Dermis blood vessel endothelial cell (primary cell): ENCODE measurements around the gene SLC6A12. TPM values are rescaled to one million over a fixed set of nuclear protein-coding genes. Genes with fewer than 3 reads are reported as not detected.
"Not testable (repeated sequence)": the region's sequence is repeated elsewhere in the genome, so short reads cannot be mapped to it uniquely, and the experiment has no call there.

ENCODE experiments used
- DNase-seq: peaks from one replicate; pipeline ENCODE4 v3.0.0; 2010
- total RNA-seq: library from RNA; depleted of rRNA; stranded (reverse); fragments of >200 nt; gene quantifications from 2 replicates; pipeline ENCODE4 v1.2.3, GENCODE V29; 2014

SLC6A12 gene
- 0.34 TPM in 1 of 2 replicates, not detected in the other for total RNA-seq

- no peak for DNase-seq
Measured at GRCh38 chr12:214003-214741, at the start of gene SLC6A12. TSS of gene SLC6A12 (minus strand) at chr12:214157. CDS start at chr12:209986, 4,171 bp downstream.

DNA sequence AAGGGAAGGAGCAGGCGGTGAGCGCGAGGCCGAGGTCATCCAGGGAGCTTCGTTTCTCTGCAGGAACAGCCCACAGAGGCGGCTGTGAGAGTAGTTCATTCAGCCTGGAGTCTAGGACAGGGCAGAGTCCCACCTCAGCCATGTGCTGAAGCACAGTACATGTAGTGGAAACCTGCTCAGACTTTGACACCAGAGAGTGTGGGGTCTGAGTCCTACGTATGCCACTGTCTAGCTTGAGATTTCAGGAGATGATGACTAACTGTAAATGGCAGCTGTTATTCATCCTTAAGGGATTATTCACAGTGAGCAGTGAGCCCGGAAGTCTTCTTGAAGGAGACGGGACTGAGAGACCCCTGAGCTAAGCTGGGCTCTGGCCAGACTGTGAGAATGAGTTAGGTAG, 49.6 kb upstream of the SLC6A12 start:
- DNase-seq: no peak

DNA sequence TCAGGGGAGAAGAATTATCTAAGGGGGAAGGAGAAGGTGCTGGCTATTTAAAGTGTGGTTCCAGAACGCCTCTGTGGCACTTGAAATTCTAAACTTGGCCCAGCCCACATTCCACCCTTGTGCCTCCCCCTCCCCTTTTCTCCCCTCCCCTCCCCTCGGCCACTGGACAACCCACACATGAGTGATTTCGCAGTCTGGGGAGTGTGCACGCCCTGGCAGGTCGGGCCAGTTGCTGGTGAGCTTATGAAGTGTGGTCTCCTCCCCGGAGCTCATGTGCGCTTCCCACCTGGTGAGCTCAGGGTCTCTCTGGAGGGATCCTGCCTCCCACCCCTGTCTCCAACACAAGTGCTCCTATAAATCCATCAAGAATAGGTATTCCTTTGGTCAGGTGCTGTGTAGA, 48.9 kb upstream of the SLC6A12 start, which contains the start of gene SLC6A13:
Gene SLC6A13 (minus strand): TSS at position 20 of the 400 bp plus-strand sequence. CDS start 2,784 bp downstream, outside the sequence.
- DNase-seq: no peak

DNA sequence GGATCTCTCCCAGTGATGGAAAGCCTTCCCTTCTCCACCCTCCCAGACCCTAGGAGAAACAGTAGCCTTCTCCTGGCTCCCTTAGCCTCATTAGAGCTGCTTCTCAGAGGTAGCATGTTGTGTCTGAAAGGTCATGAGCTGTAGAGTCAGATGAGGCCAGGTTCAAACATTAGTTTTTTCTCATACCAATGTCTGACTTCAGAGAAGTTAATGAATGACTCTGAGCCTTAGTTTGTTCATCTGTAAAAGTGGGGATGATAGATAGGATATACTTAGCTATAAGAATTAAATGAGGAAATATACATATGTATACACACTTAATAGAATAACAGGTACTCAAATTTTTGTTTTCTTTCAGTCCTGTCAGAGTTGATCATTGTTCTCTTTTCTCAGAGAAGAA, 48.2 kb upstream of the SLC6A12 start:
- no peak for DNase-seq

DNA sequence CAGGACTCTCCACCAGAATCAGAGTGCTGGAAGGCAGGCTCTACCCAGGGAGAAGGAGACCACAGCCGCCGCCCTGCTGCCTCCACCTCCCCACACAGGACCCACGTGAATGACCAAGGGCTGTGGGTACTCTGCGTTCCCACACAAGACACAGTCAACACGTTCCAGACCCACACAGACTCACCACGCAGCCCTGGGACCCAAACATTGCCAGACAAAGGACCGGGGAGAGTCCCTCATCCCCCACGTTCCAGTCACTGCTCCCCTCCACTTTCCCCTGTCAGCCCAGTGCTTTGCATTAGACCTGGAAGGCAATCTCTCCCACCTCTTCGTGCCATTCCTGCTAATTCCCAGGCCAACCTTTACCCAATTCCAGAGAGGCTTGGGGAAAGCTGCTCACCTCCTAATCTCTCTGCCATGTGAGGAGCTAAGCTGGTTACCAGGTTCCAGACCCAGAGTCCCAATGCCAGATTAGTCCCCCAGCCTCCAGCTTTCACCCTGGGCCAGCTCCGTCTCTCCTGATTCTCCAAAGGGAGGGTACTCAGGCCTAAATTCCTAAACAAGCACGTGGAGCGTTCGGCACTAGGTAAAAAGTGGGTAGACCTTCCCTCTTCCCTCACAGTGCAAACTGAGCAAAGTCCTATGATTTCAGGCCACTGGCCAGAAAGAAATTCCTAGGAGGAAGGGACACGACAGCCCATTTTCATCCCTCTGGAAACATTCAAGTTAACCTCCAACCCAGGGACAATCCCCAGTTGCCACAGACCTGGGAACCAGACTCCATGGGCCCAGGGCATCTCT, 43.8 kb upstream of the SLC6A12 start:
- no peak for DNase-seq

DNA sequence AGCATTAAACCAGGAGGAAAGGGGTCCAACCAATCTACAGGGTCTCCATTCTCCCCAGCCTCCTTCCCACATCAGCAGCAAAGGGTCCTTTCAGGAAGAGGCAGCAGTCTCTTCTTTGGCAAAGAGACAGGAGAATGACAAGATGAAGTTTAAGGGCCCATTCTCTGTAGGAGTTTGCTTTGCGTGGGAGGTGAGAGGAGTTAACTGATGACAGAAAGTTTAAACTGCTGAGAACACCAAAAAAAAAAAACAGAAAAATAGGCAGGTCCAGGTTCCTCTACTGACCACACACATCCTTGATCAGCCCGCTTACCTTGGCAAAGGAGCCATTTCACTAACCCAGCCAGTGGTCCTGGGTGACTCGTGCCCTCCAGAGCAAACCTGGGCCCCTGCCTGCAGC, 43.0 kb upstream of the SLC6A12 start:
- no peak for DNase-seq

GRCh38 chr12:256225-256624, 42.3 kb upstream of the SLC6A12 start:
- DNase-seq: no peak

GRCh38 chr12:254912-255311, 41.0 kb upstream of the SLC6A12 start:
- DNase-seq: no peak

- no peak for DNase-seq
Measured at GRCh38 chr12:254039-254438, 40.1 kb upstream of the SLC6A12 start.

DNA sequence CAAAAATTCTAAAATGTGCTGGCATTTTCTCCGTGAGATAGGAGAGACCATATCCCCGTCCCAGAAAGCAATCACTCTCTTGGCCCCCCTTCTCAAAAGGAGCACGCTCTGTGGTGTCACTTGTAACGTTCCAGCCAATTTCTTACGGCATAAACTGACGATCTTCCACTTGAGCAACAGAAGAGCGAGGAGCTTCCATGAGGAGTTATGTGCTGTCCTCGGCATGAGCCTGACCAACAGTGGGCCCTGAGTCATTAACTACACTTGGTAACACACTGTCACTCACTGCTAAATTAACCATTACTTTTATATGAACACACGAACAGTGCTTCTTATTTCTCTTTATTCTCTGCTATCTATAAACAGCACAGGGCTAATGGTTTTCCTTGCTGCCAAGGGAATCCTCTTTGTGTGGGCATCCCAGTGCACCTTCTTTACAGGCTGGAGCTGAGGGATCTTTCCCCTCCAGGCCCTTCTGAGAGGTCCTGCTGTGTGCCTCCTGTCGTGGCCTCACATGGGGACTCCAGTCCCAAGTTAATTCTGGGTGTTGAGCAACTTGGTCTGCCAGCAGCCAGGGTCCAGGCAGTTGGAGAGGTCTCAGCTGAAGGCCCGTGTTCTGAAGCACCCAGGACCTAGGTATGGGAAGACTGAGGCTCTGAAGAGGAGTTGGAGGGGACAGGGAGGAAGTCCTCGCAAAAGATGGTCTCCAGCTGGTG, 39.3 kb upstream of the SLC6A12 start:
- DNase-seq: no peak

DNA sequence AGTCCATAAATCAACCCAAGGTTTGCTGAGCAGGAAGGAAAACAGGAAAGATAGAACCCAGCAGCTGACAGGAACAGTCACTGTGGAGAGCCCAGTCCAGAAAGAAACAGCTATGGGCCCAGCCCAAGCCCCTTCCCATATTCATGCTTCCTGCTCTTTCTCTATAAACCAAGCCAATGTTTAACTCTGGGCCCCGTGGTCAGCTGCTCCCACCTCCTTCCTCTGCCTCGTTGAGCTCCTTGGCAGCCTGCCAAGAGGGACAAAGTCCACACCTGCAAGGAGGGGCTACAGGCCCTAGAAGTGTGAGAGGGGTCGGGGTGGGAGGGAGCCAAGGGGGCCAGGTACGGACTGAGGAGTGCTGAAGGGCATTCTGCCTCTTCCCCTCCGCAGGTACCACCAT, 38.7 kb upstream of the SLC6A12 start:
- no peak for DNase-seq

DNA sequence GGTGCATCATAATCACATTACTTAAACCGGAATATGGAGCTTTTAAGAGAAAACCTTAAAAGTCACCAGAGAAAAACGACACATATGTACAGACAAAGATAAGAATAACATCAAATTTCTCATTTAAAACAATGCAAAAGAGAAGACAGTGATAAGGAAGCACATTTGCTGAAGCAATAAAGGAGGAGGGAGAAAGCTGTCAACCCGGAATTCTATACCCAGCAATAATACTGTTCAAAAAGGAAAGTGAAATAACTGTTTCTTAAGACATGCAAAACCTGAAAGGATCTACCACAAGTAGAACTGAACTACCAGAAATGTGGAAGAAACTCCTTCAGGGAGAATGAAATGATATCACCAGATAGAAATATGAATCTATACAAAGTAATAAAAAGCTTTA, 33.3 kb upstream of the SLC6A12 start:
- DNase-seq: no peak

- DNase-seq: no peak
Measured at GRCh38 chr12:243381-243780, 29.4 kb upstream of the SLC6A12 start.

- no peak for DNase-seq
Measured at GRCh38 chr12:242496-242895, 28.5 kb upstream of the SLC6A12 start.

GRCh38 chr12:241266-241665, 27.3 kb upstream of the SLC6A12 start:
- DNase-seq: no peak

DNA sequence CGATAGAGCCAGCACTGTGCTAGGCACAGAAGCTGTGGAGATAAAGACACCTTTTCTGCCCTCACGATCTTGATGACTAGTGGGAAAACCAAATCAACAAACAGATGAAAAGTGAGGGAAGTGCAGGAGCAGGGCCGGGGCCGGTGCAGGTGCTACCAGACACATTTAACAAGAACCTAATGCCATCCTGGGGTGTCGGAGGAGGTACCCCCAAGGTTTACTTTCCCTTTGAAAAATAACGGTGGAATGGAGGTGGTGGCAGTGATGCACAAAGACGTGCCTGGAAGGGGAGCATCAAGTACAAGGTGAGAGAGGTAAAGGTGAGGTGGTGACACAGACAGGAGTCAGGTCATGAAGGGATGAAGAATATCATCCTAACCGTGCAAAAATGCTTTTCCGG, 26.6 kb upstream of the SLC6A12 start:
- no peak for DNase-seq

- no peak for DNase-seq
Measured at GRCh38 chr12:238736-239398, 24.9 kb upstream of the SLC6A12 start.

DNA sequence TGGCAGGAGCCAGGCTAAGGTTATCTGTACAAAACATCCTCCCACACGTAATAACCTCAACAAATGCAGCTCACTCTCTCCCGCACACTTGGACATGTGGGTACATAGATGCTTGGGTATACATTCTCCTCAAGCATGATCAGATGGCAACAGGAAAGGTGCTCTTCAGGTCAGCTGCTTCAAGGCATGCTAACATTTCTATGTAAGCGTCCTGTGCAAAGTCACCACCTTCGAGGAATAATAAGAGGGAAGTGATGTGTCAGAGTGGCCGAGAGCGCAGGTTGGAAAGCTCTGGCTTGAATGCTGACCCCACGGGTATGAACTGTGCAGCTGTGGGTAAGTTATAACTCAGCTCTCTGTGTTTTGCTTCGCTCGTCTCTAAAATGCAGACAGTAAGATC, 24.2 kb upstream of the SLC6A12 start:
- DNase-seq: no peak

DNA sequence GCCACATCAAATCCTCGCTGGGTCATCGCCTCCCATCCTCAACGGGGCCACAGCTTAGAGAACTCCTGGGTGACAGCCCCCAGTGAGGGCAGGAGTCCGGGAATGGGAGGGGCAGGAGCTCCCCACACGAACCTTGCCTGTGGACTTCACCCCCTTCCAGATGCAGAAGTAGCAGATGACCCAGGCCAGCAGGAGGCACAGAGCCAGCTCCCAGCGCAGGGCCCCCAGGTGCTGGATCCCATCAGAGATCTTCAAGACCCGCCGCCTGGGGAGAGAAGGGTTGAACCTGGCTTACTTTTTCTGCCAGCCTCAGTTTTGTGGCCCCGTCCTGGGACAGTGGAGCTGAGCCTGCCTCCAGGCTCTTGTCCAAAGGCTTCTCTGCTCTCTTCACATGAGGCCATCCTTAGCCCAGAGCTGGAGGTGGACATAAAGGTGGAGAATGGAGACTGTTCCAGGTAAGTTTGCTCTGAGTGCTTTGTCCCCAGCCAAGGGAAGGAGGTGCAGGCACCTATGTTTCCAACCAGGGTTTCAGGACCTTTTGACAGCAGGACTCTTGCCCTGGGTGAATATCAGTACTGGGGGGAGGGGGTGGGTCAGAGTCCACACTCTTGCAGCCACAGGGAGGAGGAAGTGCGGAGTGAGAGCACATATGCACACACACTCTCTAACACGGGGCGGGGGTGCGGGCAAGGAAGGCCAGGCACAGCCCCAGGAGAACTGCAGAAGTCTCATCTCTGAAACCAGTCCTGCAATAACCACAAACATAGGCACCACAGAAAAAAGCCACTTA, 23.3 kb upstream of the SLC6A12 start:
- no peak for DNase-seq

GRCh38 chr12:236445-236844, 22.5 kb upstream of the SLC6A12 start:
- DNase-seq: no peak

- DNase-seq: not testable (repeated sequence)
Measured at GRCh38 chr12:235967-236366, 22.0 kb upstream of the SLC6A12 start.

DNA sequence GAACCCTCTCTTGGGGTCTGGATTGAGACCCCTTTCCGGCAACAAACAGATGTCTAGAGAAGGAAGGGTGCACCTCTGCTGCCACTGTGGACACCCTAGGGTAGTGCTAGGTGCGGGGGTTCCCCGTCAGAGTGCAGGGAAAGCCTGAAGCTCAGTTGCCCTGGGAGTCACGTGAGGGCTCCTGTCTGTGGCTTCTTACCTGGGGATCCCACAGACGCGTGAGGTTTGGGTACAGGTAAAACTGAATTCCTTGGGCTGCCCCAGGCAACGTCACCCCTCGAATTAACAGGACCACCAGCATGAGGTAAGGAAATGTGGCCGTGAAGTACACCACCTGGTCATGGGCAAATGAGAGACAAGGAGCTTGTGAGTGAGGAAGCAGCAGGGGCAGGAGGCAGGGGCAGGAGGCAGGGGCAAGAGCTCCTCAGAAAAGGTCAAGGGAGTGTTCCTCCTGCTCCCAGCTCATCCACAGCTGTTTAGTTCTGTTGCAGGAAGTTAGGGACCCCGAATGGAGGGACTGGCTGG, 21.0 kb upstream of the SLC6A12 start:
- DNase-seq: no peak
